Aorta (tissue), 5 donors: ENCODE results near the gene AMBP. TPM values are rescaled to one million over a fixed set of nuclear protein-coding genes. Genes with fewer than 3 reads are reported as not detected.

Experiments used
- ATAC-seq: fragments of 200-7000 bp; cut with Tn5 transposase; one replicate; pipeline ENCODE4 v1.9.1; 2022; ENCODE audit warnings: moderate library complexity; ENCODE audit not compliant: low FRiP score
- DNase-seq, 2 donors: peaks; one replicate each; pipeline ENCODE4 v3.0.0-alpha.2; 2020
- H3K27ac ChIP-seq, 2 donors: one replicate each; pipeline ENCODE4 v1.5.1; 2013; ENCODE audit warnings: low read length in 2 of 2, mild to moderate bottlenecking in 2 of 2, moderate library complexity in 2 of 2, control low read depth in 1 of 2, inconsistent platforms in 1 of 2, low read depth in 1 of 2
- H3K27me3 ChIP-seq, 2 donors: one replicate each; pipeline ENCODE4 v1.6.1; 2013; ENCODE audit warnings: control low read depth in 1 of 2, low read length in 1 of 2, mild to moderate bottlenecking in 1 of 2, moderate library complexity in 1 of 2; ENCODE audit not compliant: insufficient read depth in 2 of 2, control insufficient read depth in 1 of 2
- H3K36me3 ChIP-seq, 2 donors: one replicate each; pipeline ENCODE4 v1.6.1; 2013; ENCODE audit warnings: control low read depth in 1 of 2, low read length in 1 of 2, mild to moderate bottlenecking in 1 of 2; ENCODE audit not compliant: insufficient read depth in 2 of 2, control insufficient read depth in 1 of 2
- H3K4me1 ChIP-seq, 2 donors: one replicate each; pipeline ENCODE4 v1.6.1; 2013; ENCODE audit warnings: low read length in 2 of 2, control low read depth in 1 of 2, mild to moderate bottlenecking in 1 of 2, moderate library complexity in 1 of 2; ENCODE audit not compliant: insufficient read depth in 2 of 2, control insufficient read depth in 1 of 2
- H3K4me3 ChIP-seq, 2 donors: one replicate each; pipeline ENCODE4 v1.5.1; 2013; ENCODE audit warnings: low read length in 2 of 2, control low read depth in 1 of 2, mild to moderate bottlenecking in 1 of 2
- H3K9me3 ChIP-seq: one replicate; pipeline ENCODE4 v1.6.1; 2013; ENCODE audit warnings: mild to moderate bottlenecking, low read length; ENCODE audit not compliant: control insufficient read depth
- WGBS, 2 donors: extraction: QIAGEN DNeasy Blood & Tissue Kit; methylation state at CpG; one replicate each; pipeline ENCODE4 v1.1.7; 2013; 5-methylcytosine and 5-hydroxymethylcytosine counted together
- intact Hi-C, 2 donors: fragments of 100-400 bp; cut with DNase I; formaldehyde crosslinking; loops; one replicate each; pipeline versions ENCODE4 v1.14.2 to v1.15.0; 2022
- polyA plus RNA-seq, 2 donors: library from polyadenylated mRNA; stranded (reverse); fragments of 200-250 nt; gene quantifications; one replicate each; pipeline ENCODE4 v1.2.3, GENCODE V29; 2013
- total RNA-seq, 2 donors: library from RNA; stranded (reverse); fragmentation: NEBNext Ultra II Directional; extraction: Animal tissue kit (Norgen Biotek cat#: 25700); gene quantifications; one replicate each; pipeline ENCODE4 v1.2.1, GENCODE V29; 2021
- donor health status: healthy with polysubstance abuse.
- donor health status: Bipolar disorder and iron deficiency.
- donor health status: DM: no; HTN: no; CAD: no.
- donor health status: DM: no; HTN: no; CAD: no.
- donor health status: DM: yes; HTN: yes; CAD: no.

Gene AMBP
- total and polyA plus RNA-seq, 4 donors = 0.50 TPM; not detected in 3

DNA sequence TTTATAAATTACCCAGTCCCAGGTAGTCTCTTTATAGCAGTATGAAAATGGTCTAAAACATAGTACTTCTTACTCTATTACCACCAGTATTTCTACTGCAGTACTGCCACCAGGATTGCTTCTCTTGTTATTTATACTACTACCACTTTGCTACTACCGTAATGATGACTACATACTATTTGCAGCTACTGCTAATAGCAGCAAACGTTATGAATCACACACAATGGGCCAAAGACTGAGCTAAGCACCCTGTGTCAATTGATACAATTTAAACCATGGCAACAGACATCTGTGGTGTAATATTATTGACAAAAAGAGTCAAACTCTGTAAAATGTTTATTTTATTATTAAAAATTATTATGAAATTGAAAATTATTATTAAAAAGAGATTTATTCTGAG, 36.3 kb upstream of the AMBP start:
- Histone ChIP-seq H3K4me3 (no peak overlapping the region), H3K9me3 (no peaks in the 10 kb centered on the region), H3K27me3 (no peaks in the 10 kb centered on the region), H3K36me3 (no peaks in the 10 kb centered on the region), H3K4me1 (peaks cover 0 to 4% of the 10 kb centered on the region in 2 donors), H3K27ac (no peak overlapping the region)
- ATAC-seq = no peak
- WGBS, 2 donors = 28 to 30% methylated on average over 2 of the region's 2 CpGs
- intact Hi-C loops = no loop called here
- peak in 1 of 2 donors; percentile 1 for DNase-seq

DNA sequence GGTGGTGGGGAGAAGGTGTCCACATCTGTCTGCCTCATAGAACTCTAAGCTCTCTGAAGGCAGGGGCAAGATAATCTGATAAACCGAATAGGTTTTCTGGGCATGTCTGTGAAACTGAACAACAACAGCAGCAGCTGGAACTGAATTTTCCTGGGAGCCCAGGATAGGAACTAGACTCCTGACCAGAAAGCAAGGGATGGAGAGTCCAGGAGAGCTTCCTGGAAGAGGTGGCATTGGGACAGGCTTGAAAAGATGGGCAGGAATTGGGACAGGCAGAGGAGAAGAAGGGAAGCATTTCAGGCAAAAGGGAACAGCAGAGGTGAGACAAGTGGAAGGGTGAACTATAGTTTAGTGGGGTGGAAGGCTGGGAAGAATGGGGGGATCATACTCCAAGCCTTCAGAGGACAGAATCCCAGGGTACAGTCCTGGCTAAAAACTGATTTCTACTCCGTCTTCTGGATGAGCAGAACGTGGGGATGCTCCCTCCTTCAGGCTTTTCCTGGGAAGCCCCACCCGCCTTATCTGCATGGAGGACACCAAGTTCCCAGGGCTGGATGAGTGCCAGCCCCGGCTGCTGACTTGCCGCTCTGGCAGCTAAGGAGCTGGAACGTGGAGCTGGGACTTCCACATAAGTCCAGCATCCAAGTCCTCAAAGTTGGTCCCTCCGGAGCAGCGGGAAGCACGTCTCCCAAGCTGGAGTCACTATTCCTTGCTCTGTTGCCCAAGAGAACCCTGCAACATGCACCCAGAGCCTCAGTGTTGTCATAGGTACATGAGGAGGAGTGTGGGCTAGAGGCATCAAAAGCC, 34.9 kb upstream of the AMBP start:
- Histone ChIP-seq H3K27me3 (no peaks in the 10 kb centered on the region), H3K4me3 (no peak overlapping the region), H3K4me1 (peaks cover 0 to 4% of the 10 kb centered on the region in 2 donors), H3K27ac (no peak overlapping the region), H3K36me3 (no peaks in the 10 kb centered on the region), H3K9me3 (no peaks in the 10 kb centered on the region)
- ATAC-seq (peak; percentile 73), DNase-seq (peak; percentile 90 to 95)
- 11 to 13% methylated on average over 10 of the region's 10 CpGs for WGBS, 2 donors
- intact Hi-C loops = no loop called here

DNA sequence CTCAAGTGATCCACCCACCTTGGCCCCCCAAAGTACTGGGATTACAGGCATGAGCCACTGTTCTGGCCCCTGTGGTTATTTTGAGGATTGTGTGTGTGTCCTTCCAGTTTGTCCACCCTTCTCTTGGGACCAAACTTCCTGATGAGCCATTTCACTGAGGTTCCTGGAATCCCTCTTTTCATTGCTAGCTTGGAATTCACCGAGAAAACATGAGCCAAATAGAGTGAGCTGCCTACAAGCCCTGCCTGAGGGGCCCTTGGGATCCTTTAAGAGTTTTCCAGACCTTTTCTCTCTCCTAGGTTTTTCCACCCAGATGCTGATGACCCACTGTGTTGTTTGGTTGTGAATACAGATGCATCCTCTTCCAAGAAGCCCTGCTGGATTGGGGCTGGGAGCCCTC, 34.2 kb upstream of the AMBP start:
- H3K4me1 ChIP-seq = peaks cover 0 to 4% of the 10 kb centered on the region in 2 donors
- H3K27me3 ChIP-seq = no peaks in the 10 kb centered on the region
- H3K27ac ChIP-seq = no peak overlapping the region
- no peak overlapping the region for H3K4me3 ChIP-seq
- 24 to 52% methylated on average over 1 of the region's 1 CpG for WGBS, 2 donors
- intact Hi-C loops = no loop called here
- H3K9me3 ChIP-seq = no peaks in the 10 kb centered on the region
- DNase-seq = peak in 1 of 2 donors; percentile 21
- no peak for ATAC-seq
- no peaks in the 10 kb centered on the region for H3K36me3 ChIP-seq

DNA sequence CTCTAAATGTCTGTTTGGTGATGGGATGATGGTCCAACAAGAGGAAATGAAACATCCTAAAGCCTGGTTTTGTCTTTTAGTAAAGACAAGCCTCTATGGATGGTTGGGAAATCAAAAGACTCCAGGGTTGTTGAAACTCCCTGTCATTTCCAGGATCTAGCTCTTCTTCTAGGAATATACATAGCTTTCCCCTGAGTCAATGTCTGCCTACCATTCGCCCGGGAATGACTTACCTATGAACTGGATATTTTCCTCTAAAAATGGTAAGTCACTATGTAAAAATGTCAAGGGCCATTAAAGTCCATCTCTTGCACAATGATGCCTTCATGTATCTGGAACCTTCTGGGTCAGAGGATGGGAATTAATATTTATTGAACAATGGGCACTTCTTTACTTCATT, 32.1 kb upstream of the AMBP start:
- ATAC-seq (no peak), DNase-seq (no peak)
- no peak overlapping the region for H3K4me3 ChIP-seq
- intact Hi-C loops = no loop called here
- 80 to 86% methylated on average over 2 of the region's 2 CpGs for WGBS, 2 donors
- H3K27ac ChIP-seq = no peak overlapping the region
- peaks cover 0 to 4% of the 10 kb centered on the region in 2 donors for H3K4me1 ChIP-seq
- no peaks in the 10 kb centered on the region for H3K27me3 ChIP-seq
- no peaks in the 10 kb centered on the region for H3K9me3 ChIP-seq
- H3K36me3 ChIP-seq = no peaks in the 10 kb centered on the region

GRCh38 chr9:114109124-114109523, 31.0 kb upstream of the AMBP start:
- no peaks in the 10 kb centered on the region for H3K36me3 ChIP-seq
- no peaks in the 10 kb centered on the region for H3K9me3 ChIP-seq
- DNase-seq = no peak
- peaks cover 0 to 4% of the 10 kb centered on the region in 2 donors for H3K4me1 ChIP-seq
- H3K27me3 ChIP-seq = no peaks in the 10 kb centered on the region
- intact Hi-C loops = loop anchor here in 1 of 2 donors (5.0 kb wide), 3 partner anchors 43 to 183 kb away; no protein-coding TSS in a partner anchor
- ATAC-seq = no peak
- WGBS, 2 donors = 96 to 98% methylated on average over 6 of the region's 6 CpGs
- H3K4me3 ChIP-seq = no peak overlapping the region
- H3K27ac ChIP-seq = no peak overlapping the region

- intact Hi-C loops = loop anchor here (1.0 to 5.0 kb wide), 4 partner anchors 44 to 184 kb away; no protein-coding TSS in a partner anchor
- Histone ChIP-seq H3K9me3 (no peaks in the 10 kb centered on the region), H3K4me3 (no peak overlapping the region), H3K4me1 (no peaks in the 10 kb centered on the region), H3K27ac (no peak overlapping the region), H3K36me3 (no peaks in the 10 kb centered on the region), H3K27me3 (no peaks in the 10 kb centered on the region)
- WGBS, 2 donors = 48 to 52% methylated on average over 28 of the region's 28 CpGs
- peak; percentile 82 for ATAC-seq
- DNase-seq = peak; percentile 80 to 93
Observed at GRCh38 chr9:114108016-114108833, 30.1 kb upstream of the AMBP start.

GRCh38 chr9:114107286-114108001, 29.3 kb upstream of the AMBP start:
- Histone ChIP-seq H3K4me1 (no peaks in the 10 kb centered on the region), H3K27ac (no peak overlapping the region), H3K27me3 (no peaks in the 10 kb centered on the region), H3K4me3 (no peak overlapping the region), H3K36me3 (no peaks in the 10 kb centered on the region), H3K9me3 (no peaks in the 10 kb centered on the region)
- DNase-seq = no peak
- intact Hi-C loops = loop anchor here (1.0 to 5.0 kb wide), 5 partner anchors 45 to 185 kb away; partner anchors contain the start of gene COL27A1 (in 1 of the 2)
- WGBS, 2 donors = 76 to 78% methylated on average over 13 of the region's 13 CpGs
- ATAC-seq = no peak

- Histone ChIP-seq H3K4me3 (no peak overlapping the region), H3K27me3 (no peaks in the 10 kb centered on the region), H3K36me3 (no peaks in the 10 kb centered on the region), H3K27ac (no peak overlapping the region), H3K9me3 (peaks cover 2% of the 10 kb centered on the region), H3K4me1 (no peaks in the 10 kb centered on the region)
- DNase-seq (no peak), ATAC-seq (no peak)
- intact Hi-C loops = loop anchor here in 1 of 2 donors (5.0 kb wide), 3 partner anchors 47 to 187 kb away; no protein-coding TSS in a partner anchor
- 79 to 81% methylated on average over 5 of the region's 5 CpGs for WGBS, 2 donors
Observed at GRCh38 chr9:114105236-114105635, 27.1 kb upstream of the AMBP start.
